HG03097 (cell line): ENCODE measurements around the gene PROX1.

Source experiments
- ATAC-seq: cut with Tn5 transposase; IDR thresholded peaks from one replicate; pipeline ENCODE4 v1.9.1; 2021; ENCODE audit not compliant: unreplicated experiment, low FRiP score

Gene PROX1

DNA sequence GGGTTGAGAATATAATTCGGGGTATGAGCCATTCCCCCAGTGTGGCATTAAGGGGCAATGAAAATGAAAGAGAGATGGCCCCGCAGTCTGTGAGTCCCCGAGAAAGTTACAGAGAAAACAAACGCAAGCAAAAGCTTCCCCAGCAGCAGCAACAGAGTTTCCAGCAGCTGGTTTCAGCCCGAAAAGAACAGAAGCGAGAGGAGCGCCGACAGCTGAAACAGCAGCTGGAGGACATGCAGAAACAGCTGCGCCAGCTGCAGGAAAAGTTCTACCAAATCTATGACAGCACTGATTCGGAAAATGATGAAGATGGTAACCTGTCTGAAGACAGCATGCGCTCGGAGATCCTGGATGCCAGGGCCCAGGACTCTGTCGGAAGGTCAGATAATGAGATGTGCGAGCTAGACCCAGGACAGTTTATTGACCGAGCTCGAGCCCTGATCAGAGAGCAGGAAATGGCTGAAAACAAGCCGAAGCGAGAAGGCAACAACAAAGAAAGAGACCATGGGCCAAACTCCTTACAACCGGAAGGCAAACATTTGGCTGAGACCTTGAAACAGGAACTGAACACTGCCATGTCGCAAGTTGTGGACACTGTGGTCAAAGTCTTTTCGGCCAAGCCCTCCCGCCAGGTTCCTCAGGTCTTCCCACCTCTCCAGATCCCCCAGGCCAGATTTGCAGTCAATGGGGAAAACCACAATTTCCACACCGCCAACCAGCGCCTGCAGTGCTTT is 9.4 kb downstream of the PROX1 start:
- no peak for ATAC-seq

GRCh38 chr1:213997772-213998107 is 10.0 kb downstream of the PROX1 start:
- ATAC-seq = no peak

DNA sequence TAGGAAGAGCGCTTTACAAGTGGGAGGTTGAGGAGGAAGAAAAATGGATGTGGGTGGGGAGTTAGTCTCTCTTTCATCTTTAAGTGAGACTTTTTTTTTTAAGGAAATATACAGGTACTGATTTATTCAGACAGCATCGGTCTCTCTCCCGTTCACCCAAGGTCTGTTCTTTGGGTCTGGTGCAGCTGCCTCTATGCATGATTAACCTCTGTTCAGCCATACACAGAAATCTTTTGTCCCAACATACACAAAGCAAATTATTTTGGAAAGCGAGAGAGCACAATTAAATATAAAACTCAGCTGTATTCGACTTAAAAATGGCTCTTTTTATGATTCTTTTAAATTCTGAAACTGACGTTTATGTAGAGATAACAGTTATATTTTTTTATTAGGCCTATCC is 11.0 kb downstream of the PROX1 start:
- no peak for ATAC-seq

DNA sequence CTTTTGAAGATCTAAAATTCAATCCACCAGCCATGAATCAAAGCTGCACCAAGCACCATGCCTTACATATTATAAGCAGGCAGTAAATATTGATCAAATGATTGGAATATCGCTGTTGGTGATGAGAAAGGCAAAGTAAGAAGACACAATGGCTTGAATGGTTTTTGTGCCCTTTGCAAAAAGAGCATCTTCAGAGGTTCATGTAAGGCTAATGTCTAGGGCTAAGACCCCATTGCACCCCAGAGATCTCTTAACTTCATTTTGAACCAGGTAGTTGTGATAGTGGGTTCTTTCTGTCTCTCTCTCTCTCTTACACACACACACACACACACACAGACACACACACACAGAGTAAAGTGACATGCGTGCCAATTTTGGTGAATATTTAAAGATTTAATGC is 12.0 kb downstream of the PROX1 start:
- no peak for ATAC-seq

DNA sequence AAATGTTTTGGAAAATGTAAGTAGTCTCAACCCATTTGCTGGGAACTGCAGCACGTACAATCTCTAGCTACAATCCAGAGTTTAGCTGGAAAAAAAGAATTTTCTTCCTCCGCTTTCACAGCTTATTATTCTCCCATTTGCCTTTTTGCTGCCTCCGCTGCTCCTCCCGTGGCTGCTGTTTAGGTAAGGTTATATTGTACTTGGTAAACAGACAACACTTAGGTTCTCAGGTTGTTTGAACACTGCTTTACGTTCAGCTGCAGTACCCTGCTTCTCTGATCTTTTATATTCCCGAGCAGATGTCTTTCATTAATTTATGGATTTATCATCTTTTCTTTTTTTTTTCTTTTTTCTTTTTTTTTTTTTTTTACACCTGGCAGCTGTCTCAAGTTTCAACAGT is 14.3 kb downstream of the PROX1 start:
- no peak for ATAC-seq

GRCh38 chr1:214002472-214002871 is 14.7 kb downstream of the PROX1 start:
- no peak for ATAC-seq

DNA sequence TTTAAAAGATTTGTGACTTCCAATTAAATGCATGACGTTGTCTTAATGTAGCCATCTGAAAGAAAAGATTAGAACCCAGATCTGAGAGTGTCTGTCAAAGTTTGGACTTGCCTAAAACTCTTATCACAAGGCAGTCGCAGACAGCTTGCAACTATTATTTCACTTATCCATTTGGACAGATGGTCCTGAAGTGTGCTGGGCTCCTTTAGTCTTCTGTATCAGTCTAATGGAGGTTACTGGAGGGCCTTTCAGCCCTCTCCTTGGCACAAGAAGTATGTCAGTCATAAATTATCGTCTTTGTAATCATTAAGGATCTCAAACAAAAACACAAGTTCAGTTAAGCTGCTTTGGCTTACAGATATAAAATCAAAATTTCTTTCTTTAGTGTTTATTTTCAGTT is 15.5 kb downstream of the PROX1 start:
- ATAC-seq = no peak

DNA sequence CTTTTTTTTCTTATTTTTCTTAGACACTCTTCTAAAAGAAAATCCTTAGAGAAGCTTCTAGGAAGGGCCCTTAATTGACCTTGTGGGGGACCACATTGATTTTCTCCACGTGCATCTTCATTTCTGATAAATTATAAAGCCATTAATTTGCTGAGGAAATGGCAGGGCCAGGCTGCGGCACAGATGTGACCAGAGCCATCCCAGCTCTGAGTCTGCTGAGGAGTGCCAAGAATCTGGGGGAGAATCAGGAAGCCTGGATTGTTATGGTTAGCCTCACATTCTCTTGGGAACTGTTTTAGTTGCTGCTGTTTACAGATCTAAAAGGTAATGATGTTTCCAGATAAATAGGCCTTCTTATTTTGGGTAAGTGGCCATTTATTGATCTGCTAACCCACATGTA is 16.2 kb downstream of the PROX1 start:
- no peak for ATAC-seq

DNA sequence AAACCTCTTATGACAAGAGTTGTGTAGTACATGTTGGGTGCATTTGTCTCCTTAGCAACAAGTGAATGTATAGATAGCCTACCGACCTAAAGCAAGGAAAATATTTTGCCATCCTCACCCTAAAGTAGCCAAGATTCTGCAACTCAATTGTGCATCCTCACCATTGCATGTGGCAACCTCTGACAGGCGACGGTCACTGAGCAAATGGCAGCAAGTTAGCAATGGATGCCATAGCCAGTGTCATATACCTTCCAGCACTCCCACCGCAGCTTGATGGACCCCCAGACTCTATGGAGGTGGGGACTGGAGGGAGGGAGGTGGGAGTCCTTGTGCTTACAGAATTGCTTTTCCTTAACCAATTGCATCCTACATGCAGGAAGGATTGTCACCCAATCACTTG is 17.0 kb downstream of the PROX1 start:
- ATAC-seq = no peak

- ATAC-seq = no peak
Observed at GRCh38 chr1:214005708-214006107, 17.9 kb downstream of the PROX1 start.

DNA sequence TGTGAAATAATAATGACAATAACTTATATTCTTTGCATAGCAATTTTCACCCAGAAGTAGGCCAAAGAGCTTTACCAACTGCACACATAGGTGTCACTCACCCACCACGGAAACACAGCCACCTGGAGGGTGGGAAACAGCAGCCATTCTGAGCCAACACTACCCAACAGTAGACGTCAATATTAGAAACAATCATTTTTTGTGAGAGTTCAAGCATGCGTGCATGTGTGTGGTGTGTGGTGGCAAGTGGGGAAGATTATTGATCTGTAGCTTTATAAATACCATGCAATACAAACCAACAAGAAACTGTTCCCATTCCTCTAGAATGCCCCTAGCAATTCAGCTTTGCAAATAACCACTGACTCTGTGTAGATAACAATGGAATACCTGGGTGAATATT is 19.1 kb downstream of the PROX1 start:
- no peak for ATAC-seq

DNA sequence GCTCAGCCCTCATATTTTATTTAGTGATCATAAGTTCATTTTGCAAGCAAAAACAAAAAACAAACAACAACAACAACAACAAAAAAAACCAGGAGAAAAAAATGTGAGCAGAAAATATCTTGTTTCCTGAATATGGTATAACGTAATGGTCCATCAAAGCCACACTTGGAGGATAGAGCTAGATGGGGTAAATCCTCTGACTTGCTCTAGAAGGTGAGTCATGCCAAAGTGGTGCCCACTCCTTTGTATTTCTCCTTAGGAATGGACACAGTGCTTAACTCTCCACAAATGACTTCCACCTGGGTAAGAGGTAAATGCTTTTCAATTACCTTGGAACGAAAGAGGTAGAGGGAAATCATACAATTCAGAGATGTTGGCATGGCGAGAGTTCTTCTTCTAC is 20.6 kb downstream of the PROX1 start:
- ATAC-seq = no peak

DNA sequence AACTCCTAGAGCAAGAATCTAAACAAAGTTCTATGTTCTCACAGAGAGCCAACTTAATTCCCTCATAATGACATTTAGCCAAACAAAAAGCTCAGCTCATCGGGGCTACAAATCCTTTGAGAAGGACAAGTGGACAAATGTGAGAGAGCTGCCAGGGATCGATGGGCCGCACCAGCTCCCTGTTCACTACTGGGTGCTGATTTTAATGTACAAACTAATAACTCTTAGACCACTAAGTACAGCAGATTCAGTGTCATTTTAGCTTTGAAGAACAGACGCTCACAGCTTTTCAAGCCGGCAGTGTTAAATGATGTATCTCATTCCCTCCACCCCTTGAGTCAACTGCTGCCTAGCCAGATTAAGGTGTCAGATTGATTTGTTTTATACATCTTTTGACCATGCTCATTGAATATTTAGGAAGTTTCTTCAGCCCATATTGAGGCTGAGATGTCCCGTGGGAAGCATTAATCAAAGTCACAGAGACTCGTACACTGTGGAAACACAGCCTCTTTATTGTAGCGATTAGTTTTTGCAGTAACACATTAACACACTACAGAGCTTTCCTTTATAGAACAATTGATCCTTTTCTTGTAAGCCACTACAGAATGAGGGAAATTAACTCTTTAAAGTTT is 21.1 kb downstream of the PROX1 start:
- no peak for ATAC-seq

- no peak for ATAC-seq
Observed at GRCh38 chr1:214009423-214010196, 21.8 kb downstream of the PROX1 start.

DNA sequence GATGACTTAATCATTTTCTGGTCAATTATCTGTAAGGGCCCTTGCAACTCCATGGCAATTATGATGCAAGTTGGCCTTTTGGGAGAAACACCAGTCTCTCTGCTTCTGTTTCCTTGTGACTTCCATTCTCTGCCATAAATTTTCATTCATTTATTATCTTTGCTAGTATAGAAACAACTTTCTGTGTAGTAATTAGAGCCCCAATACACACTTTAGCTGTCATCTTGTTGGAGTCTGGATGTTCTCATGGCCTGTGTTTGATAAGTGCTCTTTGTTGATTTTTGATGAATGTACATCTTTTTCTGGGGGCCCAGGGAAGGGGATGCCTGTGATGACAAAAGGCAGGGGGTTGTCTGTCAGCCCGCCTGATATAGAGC is 22.4 kb downstream of the PROX1 start:
- ATAC-seq = no peak

DNA sequence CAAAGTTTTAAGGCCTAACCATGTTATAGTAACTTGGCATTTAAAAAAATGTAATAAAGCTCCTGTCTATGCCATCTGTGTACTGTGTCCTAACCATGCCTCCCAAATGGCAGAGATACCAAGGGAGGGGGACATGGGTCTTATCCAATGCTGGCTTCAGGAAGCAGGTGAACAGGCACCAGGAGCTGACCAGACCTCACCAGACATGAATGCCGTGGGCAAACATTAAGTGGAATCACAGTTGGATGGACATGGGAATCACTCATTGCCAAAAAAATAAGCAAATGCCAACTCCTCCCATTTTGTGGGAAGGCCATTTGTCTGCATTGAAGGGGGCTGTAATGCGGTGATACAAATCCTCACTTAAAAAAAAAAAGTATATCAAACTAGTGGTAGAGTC is 22.9 kb downstream of the PROX1 start:
- ATAC-seq = no peak

GRCh38 chr1:214012418-214012817 is 24.6 kb downstream of the PROX1 start:
- ATAC-seq = no peak

GRCh38 chr1:214013614-214014377 is 26.0 kb downstream of the PROX1 start:
- no peak for ATAC-seq

GRCh38 chr1:214014730-214015129 is 27.0 kb downstream of the PROX1 start:
- no peak for ATAC-seq

- no peak for ATAC-seq
Observed at GRCh38 chr1:214017191-214017982, 29.6 kb downstream of the PROX1 start.
